Islet of Langerhans (tissue), 1 donor: ENCODE measurements around the gene PREX1.

ENCODE experiments used
- FAIRE-seq: peaks from one replicate; lab custom pipeline; 2011; peaks lifted over from hg19 to GRCh38; lab: Jason Lieb, UNC

PREX1 gene

DNA sequence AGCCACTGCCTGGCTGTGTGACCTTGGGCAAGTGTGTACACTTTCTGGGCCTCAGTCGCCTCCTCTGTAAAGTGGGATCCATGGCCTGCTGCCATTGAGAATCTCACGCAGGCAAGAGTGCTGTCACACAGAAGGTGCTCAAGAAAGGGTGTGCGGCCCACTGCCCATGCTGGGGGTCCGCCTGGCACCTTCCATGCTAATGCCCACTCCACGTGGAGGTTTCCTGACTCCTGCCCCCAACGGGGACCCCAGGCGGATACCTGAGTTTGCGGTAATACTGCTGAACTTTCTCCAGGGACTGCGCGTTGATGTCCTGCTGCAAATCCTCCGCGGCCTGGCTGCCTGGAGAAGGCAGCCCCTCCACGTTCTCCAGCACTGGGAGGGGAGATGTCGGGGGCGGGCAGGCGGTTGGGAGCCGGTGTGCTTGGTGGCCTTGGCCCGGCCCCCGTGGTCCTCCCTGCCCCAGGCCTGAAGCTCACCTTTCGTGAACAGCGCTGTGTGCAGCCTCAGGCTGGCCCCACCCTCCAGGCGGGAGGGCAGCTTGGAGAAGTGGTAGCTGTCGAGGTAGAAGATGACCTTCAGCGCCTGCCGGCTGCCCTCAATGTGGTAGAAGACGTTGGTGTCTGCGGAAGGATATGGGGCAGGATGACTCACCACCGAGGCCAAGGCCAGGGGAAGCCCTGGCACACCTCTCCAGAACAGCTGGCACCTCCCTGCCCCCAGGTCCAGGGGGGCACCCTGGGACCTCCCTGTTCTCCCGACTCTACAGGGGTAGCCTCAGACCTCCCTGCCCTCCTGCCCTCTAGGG is 195.6 kb downstream of the PREX1 start:
- no peak for FAIRE-seq

DNA sequence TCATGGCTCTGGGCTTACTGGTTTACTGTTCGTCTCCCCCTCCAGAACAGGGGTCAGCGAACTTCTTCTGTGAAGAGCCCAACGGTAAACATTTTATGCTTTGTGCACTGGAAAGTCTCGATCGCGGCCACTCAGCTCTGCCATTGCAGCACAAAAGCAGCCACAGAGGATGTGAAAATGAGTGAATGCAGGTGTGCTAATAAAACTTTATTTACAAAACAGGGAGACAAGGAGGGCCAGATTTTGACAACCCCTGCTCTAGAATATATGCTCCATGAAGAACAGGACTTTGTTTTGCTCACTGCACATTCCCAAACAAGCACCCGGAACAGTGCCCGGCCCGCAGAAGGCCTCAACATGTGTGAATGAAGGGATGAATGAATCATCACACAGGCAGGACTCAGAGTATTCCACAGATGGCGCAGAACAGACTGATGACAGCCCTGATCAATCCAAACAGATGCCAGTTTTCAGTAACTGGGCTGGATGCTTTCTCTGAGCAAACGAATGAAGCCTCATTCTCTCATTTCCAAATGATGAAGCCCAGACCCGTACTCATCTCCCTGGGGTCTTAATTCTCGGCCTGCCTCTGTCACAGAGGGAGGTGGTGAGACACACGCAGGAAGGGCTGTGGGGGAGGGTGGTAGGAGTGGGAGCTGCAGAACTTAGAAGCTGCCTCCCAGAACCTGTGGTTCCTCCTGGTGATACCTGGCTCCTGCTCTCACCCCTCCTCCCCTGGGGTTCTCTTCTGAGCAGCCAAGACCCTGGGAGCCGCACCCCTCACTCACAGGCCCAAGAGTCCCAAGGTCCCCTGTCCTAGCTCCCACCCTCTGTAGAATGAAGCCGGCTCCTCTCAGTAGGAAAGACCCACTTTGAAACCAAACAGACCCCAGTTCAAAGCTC is 196.4 kb downstream of the PREX1 start:
- no peak for FAIRE-seq

DNA sequence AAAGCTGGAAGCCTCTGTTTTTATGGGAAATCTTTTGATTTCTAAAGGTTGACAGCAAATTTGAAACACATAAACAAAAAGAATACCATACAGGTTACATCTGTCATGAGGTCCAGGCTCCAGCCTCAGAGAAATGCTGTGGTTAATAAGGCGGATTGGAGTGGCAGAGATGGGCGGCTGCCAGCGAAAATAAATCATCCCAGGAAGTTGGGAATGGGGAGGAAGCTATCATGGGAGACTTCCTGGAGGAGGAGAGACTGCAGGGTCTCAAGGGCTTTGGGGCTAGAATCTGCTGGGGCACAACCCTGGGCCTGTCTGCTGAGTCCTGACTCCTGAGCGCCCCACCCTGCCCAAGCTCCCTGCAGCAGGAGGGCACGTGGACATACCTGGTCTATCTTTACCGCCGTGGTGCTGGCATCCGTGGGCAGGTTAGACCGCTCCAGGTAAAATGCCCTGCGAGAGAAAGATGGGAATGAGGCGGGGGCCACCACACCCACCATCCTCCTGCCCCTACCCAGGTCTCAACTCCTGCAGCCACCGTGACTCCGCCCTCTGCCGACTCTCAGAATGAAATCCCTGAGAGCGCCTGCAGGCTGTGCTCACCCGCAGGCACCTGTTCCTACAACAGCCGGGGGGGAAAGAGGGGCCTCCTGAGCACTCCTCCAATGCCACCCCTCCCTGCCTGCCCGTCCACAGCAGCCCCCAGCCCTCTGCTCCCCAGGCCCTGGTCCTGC is 197.3 kb downstream of the PREX1 start:
- no peak for FAIRE-seq

DNA sequence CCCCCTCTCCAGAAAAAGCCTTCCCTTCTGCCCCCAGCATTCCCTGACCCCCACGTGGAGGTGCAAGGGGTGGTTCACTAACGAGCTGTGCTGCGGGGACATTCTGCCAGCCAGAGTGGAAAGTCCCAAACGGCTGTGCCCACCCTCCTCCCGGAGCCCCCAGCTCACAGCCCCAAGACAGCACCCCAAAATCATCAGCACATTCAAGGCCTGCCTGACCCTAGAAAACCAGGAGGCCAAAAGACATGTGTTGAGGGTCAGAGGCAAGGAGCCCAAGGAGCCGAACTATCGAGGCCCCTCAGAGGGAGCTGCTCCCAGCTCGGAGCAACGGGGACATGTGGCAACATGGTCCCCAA is 197.9 kb downstream of the PREX1 start:
- FAIRE-seq = no peak

DNA sequence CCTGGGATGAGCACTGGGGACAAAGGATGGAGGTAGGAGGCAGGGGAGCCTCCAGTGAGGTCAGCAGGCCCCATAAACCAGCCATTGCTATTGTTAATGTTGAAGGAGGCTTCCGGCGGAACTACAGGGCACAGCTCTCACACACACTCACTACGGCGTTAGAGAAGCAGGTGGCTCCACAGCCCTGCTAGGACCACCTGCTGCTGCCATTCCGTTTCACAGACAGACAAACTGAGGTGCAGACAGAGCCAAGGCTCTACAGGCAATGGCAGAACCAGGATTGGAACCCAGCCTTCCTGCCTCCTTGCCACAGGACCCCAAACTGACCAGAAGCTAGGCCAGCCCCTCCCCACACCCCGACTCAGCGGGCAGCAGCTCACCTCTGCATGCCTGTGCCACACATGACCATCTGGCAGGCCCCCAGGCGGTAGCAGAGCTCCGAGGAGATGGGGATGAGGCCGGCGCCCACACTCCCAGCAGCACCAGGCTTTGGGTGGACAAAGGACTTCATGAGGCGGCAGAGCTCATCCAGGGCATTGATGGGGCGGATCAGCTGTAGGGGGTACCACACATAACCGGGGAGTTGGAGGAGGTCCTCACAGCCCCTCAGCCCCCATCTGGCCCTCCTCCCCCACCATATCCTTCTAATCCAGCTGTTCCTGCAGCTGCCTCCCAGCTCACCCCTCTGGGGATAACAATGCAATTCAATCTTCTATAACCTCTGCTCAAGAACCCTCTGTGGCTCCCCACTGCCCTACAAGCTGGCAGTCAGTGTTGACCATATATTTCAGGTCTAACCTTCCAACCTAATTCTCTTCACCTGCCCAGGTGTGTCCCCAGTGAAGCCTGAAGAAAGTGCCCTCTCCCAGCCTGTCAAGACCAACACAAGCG is 198.5 kb downstream of the PREX1 start:
- FAIRE-seq = no peak

DNA sequence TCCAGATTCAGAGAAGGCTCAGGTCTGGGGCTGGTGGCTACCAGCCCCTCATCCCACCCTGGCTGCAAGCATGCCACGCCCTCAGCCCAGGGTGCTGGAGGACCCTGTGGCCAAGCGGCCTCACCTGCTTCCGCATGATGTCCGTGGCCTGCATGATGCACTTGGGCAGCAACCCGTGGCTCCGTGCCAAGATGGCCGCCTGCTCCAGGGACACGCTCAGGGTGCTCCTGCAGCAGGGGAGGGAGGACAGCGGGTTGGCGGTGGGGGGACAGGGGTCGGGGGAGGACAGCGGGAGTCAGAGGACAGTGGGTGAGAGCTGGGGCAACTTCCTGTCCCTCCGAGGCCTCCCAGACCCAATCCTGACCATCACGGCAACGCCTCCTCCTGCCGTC is 200.1 kb downstream of the PREX1 start:
- no peak for FAIRE-seq

DNA sequence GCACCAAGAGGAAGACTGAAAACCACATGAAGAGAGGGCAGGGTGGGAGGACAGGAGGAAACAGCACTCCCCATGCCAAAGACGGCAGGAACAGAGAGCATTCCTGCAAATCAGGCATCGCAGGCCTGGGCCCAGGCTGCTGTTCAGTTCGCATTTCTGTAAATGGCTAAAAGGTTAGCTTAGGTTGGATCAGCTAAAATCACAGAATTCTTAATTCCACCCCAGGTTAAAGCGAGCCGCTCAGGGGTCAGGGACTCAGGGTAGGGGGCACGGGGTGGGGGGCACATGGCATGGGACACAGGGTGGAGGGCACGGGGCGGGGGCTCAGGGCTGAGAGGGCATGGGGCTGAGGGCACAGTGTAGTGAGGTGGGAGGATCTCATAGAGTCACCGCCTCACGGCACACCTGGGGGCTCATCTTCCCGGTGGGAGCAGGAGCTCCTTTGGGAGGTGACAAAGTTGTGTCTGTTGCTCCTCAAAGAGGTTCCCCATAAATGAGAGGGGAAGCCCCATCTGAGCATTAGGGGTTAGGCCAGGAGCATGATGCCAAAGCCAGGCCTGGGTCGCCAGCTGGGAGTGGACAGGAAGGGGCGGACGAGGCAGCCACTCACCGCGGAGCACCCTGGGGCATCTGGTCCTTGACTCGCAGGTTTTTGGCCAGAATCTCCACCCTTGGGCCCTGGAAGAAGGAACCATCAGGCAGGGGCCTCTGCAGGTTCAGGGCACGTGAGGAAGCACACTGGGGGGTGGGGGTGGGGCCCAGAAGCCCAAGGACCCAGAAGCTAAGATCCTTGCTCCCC is 200.7 kb downstream of the PREX1 start:
- FAIRE-seq = no peak

DNA sequence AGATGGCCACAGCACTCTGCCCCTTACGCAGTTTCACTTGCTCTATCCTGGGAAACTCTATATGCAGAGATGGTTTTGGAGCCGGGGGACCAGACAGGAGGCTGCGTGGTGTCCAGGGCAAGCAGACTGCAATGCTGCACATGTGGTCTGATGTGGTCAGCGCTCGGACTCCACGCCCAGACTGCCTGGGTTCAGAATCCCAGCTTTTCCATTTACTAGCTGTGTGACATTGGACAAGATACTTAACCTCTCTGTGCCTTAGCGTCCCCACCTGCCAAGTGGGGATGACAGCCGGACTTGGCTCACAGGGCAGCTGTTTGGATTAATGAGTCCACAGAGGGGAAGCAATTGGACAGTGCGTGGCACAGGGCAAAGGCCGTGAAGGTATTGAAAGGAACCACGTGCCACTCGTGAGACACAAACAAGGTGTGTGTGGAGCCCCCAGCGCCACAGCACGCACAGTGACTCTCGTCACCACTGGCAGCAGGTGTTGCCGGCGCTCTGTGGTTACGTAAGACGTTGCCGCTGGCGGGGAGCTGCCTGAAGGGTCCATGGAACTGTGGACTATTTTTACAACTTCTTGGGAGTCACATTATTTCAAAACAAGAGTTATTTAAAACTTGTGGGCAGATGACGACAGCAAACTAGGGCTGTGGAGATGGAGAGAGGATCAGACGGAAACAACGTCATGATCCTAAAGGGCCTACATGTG is 201.4 kb downstream of the PREX1 start:
- no peak for FAIRE-seq

DNA sequence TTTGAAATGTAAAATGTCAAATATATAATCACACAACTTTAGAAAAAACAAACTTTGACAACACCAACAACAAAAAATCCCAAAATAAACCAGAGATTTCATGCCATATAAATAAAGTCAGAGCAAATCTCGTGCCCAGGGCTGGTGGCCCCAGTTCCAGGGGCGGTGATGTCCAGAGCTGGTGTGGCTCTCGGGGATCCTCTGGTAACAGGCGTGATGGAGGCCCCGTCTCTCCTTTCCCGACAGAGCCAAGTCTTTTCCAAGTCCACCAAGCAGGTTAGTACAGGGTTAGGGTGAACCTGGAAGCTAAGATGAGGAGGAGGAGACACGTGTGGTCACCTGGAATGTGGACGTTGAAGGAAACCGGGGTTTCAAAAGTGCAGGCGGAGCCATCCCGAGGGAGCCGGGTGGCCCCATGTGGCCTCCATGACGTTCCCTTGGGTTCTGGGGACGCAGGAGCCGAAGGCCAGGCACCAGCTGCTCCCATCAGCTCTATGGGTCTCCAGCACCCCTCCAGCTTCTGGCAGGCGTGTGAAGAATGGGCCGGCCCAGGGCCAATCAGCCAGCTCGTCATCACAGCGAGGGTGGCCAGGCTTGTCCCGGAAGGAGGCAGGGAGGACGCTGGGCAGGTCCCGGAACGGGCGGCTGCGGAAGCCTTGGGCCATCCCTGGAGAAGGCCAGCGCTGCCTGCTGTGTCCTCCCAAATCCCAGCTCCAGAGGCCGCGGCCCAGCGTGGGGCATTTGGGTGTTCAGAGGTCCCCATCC is 202.5 kb downstream of the PREX1 start:
- FAIRE-seq = no peak

DNA sequence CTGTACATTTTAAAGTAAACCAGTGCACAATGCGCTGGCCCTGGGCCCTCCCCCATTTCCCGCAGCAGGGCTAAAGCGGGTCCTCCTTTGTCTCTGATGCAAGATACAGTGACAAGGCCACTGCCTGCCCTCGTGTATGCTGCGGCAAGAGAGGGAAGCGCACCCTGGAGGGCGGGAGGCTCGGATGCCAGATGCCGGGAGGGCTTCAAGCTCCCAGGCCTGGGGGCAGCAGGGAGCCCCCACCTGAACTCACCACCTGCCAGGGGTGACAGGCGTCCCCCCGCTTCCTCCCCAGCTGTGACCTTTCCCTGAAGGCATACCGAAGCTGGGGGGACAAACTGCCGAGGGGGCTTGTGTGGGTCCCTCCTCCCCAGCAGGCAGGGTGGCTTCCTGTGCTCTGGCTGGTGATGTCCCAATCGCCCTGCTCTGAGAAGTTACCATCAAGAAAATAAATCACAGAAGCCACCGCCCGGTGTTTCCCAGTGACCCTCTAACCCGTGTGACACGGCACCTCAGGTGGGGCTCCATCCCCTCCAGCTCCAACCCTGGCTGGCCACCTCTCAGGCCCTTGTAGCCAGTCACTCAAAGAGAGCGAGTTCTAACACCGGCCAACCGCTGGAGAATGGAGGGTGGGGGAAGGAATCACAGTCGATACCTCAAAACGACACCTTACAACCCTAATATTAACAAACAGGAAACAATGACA is 203.3 kb downstream of the PREX1 start:
- FAIRE-seq = no peak

DNA sequence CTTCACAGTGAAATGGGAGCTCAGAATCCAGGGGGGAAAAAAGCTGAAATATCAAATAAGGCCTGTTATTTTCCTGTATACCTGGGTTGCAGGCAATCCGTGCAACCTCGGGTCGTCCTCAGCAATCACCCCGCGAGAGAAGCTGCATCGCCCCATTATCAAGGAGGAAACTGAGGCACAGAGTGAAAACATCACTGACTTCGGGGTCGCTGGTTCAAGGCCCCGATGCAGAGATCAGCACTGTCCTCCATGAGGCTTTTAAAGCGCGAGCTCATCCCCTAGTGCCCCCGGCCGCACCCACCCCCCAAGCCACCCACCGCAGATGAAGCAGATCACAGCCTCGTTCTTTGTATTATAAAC is 203.9 kb downstream of the PREX1 start:
- no peak for FAIRE-seq

DNA sequence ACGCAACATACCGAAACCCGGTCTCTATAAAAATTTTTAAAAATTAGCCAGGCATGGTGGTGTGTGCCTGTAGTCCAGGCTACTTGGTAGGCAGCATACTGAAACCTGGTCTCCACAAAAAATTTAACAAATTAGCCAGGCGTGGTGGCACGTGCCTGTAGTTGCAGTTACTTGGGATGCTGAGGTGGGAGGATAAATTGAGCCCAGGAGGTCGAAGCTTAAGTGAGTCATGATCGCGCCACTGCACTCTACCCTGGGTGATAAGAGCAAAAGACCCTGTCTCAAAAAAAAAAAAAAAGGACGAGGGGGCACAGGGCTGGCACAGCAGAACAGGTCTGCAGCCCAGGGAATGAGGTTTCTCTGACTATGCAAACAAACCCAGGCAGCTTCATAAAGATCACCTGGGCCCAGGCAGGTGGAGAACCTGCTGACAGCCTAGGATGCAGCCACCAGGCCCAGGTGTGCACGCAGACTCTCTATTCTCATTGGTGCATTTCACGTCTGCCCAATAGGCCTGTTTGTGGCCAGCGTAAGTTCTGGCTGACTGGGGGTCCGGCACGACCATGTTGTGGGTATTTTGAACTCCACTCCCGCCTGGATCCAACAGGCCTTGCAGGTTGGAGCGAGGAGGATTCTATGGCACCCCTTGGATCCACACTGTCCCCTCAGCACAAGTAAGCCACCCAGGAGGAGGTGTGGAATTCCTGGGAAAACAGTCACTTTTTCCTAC is 204.5 kb downstream of the PREX1 start:
- FAIRE-seq = no peak

DNA sequence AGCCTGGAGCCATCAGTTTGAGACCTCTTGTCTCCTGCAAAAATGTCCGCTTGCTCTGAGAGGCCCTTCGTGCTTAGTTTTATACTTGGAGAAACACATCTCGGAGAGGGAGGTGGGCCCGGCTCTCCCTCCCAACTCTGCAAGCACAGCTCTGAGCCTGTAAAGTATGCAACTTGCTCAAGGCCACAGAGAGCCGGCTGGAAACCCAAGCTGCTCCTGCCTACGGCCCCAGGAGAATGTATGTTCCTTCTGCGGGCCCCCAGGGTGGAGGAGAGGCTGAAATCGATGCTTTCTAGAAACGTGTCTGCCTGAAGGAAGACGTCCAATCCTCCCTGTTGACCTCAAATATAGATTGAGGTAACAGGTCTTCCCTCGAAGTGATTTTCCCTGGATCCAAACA is 205.4 kb downstream of the PREX1 start:
- no peak for FAIRE-seq

DNA sequence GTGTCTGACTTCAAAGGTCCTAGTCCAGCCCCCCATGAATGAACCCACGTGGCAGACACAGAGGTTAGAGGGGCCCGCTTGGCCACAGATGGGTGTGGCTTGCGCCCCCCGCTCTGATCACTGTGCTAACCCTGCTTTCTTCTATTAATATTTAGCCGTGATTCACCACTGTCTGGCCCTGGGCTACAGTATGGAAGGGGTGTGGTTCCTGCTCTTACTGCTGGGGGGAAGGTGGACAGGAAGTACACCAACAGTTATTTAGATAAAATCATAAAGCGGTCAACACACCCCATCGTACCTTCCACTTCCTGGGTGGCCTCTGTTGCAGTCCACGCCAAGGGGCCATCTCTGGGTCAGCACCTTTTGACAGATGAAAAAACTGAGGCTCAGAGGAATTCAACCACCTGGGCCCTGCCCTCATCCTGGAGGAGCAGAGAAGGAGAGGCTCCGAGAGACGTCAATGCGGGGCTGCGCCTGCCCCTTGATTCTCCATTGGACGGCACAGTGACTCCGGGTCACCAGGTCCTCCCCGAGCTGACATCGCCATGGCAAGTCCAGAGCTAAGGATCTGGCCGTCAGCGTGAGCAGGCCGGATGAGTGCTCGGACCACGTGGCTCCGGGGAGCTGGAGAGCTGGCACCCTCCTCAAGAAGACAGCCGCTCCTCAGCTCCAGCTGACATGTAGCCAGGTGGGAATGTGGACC is 206.3 kb downstream of the PREX1 start:
- no peak for FAIRE-seq

DNA sequence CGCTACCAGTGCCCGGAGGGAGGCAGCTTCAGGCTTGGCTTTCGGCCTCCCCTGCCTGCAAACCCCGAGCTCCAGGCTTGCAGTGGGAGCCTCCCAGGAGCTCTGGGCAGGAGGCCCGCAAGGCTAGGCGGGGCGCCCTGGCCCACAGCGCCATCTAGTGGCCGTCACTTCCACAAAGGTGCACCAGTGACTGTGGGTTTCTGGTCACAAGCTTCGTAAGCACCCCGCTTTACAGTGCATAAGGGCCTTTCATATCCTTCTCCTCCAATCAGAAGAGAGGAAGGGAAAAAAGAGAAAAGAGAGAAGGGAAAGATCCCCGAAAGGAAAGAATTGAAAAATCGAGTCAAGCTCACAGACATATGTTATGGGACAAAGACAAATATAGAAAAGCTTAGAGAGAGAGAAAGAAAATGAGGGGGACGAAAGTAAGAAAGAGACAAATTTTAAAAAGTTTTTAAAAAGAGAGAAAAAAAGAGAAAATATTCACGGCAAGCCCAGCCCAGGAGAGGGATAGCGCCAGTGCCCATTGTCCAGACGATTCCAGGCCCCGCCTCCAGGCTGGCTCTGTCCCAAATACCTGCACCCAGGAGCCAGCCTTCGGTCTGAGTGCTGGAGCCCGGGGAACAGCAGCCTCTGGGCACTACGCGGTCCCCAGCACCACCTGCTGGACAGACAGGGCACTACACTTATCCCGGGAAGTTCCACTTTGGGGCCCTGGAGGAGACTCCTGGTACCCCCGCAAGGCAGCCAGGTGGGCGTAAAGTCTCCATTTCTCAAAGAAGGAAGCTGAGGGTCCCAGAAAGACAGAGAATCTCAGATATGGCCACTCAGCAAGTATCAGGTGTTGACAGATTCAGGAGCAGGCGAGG is 207.1 kb downstream of the PREX1 start:
- FAIRE-seq = no peak

DNA sequence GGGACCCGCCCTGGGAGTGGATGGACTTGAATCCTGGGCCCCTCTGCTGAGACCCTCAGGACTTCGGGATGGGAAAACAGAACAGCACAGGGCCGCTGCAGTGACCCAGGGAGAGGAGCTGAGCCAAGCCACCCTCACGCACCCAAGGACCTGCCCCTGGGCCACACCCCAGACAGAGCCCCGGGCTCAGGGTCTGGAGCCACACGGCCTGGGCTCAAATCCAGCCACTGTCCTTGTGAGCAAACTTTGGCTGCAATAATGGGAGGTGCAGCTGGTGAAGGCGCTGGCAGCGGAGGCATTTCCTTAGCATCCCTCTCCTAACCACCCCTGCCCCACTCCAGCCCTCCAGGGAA is 207.7 kb downstream of the PREX1 start:
- FAIRE-seq = no peak
